ENCODE data around the gene NFKB2.

DNA sequence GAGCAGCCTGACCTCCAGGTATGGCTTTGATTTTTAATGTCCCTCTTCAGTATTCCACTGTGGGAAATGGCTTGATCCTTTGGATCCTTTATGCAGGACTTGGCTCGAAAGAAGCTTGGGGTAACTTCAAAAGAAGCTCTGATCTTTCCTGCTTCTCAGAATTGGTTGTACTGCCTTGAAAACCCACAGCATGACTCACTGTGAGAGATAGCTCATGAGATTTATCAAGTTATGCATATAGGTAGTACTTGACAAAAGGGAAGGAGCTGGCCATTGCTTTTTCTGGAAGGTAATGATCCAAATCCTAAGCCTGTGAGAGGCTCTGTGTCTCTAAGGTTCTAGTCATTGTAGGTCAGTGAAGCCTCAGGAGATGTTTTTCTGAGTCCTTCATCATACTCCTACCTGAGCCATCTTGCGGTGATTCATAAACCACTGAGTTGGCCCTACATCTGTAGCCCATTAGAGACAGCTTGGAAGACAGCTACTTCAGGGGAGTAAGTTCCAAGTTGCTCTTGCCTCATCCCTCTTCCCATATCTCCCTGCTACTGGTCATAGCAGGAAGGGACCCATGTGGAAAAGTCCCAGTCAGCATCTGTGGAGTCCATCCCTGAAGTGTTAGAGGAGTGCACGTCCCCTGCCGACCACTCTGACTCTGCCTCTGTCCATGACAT is 36.7 kb upstream of the NFKB2 start:
- TF ChIP-seq, protein P1, sequence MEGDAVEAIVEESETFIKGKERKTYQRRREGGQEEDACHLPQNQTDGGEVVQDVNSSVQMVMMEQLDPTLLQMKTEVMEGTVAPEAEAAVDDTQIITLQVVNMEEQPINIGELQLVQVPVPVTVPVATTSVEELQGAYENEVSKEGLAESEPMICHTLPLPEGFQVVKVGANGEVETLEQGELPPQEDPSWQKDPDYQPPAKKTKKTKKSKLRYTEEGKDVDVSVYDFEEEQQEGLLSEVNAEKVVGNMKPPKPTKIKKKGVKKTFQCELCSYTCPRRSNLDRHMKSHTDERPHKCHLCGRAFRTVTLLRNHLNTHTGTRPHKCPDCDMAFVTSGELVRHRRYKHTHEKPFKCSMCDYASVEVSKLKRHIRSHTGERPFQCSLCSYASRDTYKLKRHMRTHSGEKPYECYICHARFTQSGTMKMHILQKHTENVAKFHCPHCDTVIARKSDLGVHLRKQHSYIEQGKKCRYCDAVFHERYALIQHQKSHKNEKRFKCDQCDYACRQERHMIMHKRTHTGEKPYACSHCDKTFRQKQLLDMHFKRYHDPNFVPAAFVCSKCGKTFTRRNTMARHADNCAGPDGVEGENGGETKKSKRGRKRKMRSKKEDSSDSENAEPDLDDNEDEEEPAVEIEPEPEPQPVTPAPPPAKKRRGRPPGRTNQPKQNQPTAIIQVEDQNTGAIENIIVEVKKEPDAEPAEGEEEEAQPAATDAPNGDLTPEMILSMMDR (IDR thresholded peaks at IDR 0.05), result no peak
- TF ChIP-seq POLR2AphosphoS5 (IDR thresholded peaks at IDR 0.05; ENCODE audit: insufficient read depth in 1 of 2, low read depth in 1 of 2) (no peak), POLR2A (IDR thresholded peaks at IDR 0.05) (no peak)

Measured in vagina (tissue), 2 donors.